Activated T-cell treated with anti-CD3 and anti-CD28 coated beads for 48 hours (primary cell): ENCODE measurements around the gene MED13L.

Source experiments
- DNase-seq: peaks from one replicate; pipeline ENCODE4 v3.0.0-alpha.2; 2020; ENCODE audit warnings: low read depth

MED13L gene

GRCh38 chr12:116127859-116128258 is 149.6 kb downstream of the MED13L start:
- no peak for DNase-seq

GRCh38 chr12:116126610-116127009 is 150.9 kb downstream of the MED13L start:
- no peak for DNase-seq

GRCh38 chr12:116125956-116126566 is 151.4 kb downstream of the MED13L start:
- DNase-seq, result no peak

- DNase-seq, result no peak
These were observed 152.4 kb downstream of the MED13L start for GRCh38 chr12:116125084-116125483.

GRCh38 chr12:116123451-116124258 is 153.8 kb downstream of the MED13L start:
- peak; percentile 13 for DNase-seq

- DNase-seq, result no peak
These were observed 154.9 kb downstream of the MED13L start for GRCh38 chr12:116122628-116123027.

- DNase-seq, result no peak
These were observed 156.0 kb downstream of the MED13L start for GRCh38 chr12:116121453-116121871.

- DNase-seq, result no peak
These were observed 160.7 kb downstream of the MED13L start for GRCh38 chr12:116116650-116117424.

- DNase-seq, result no peak
These were observed 163.9 kb downstream of the MED13L start for GRCh38 chr12:116113398-116114130.

- no peak for DNase-seq
These were observed 170.6 kb downstream of the MED13L start for GRCh38 chr12:116106870-116107269.

GRCh38 chr12:116104167-116104767 is 173.2 kb downstream of the MED13L start:
- no peak for DNase-seq

- DNase-seq, result no peak
These were observed 175.5 kb downstream of the MED13L start for GRCh38 chr12:116101991-116102390.

- no peak for DNase-seq
These were observed 177.7 kb downstream of the MED13L start for GRCh38 chr12:116099652-116100432.

GRCh38 chr12:116096874-116097273 is 180.6 kb downstream of the MED13L start:
- DNase-seq, result no peak

- DNase-seq, result no peak
These were observed 183.0 kb downstream of the MED13L start for GRCh38 chr12:116094475-116094874.

- DNase-seq, result no peak
These were observed 183.6 kb downstream of the MED13L start for GRCh38 chr12:116093915-116094314.

- DNase-seq, result no peak
These were observed 184.7 kb downstream of the MED13L start for GRCh38 chr12:116092776-116093175.

GRCh38 chr12:116092162-116092561 is 185.3 kb downstream of the MED13L start:
- no peak for DNase-seq

- no peak for DNase-seq
These were observed 185.9 kb downstream of the MED13L start for GRCh38 chr12:116091579-116091978.

GRCh38 chr12:116090516-116090915 is 187.0 kb downstream of the MED13L start:
- no peak for DNase-seq

- DNase-seq, result no peak
These were observed 188.4 kb downstream of the MED13L start for GRCh38 chr12:116089080-116089479.
